Lower leg skin (tissue), 4 donors: ENCODE measurements around the gene ROS1. TPM values are rescaled to one million over a fixed set of nuclear protein-coding genes. Genes with fewer than 3 reads are reported as not detected.

Experiments
- total RNA-seq, 4 donors: library from RNA; depleted of rRNA; stranded (reverse); fragments of >200 nt; gene quantifications; one replicate each; pipeline ENCODE4 v1.1.0, GENCODE V29; 2016

ROS1 gene
- total RNA-seq, 4 donors from 2014 or later, result 0.11 to 1.3 (median 0.78) TPM

Other genes with a start within 250 kb of the ROS1 start
- not detected for gene VGLL2, start 160.4 kb downstream of the ROS1 start, total RNA-seq
- gene DCBLD1, start 56.7 kb upstream of the ROS1 start, total RNA-seq, result 1 to 10 TPM; 2.4 to 8.0 (median 3.3) TPM
- 10 to 100 TPM; 20.2 to 24.7 (median 22.2) TPM for gene GOPC, start 176.6 kb upstream of the ROS1 start, total RNA-seq
- gene NUS1, start 249.5 kb upstream of the ROS1 start, total RNA-seq, result 10 to 100 TPM in 2 of 4 donors, 1 to 10 TPM in 2; 6.8 to 12.9 (median 10.2) TPM